NCI-H1436 (cell line): ENCODE results near the gene TARS2.
A peak's percentile ranks its signal among the peaks of the same experiment; 100 is the strongest.

ENCODE experiments used
- DNase-seq: peaks from one replicate; lab custom pipeline; 2025; lab: John Stamatoyannopoulos, UW

The TARS2 gene

DNA sequence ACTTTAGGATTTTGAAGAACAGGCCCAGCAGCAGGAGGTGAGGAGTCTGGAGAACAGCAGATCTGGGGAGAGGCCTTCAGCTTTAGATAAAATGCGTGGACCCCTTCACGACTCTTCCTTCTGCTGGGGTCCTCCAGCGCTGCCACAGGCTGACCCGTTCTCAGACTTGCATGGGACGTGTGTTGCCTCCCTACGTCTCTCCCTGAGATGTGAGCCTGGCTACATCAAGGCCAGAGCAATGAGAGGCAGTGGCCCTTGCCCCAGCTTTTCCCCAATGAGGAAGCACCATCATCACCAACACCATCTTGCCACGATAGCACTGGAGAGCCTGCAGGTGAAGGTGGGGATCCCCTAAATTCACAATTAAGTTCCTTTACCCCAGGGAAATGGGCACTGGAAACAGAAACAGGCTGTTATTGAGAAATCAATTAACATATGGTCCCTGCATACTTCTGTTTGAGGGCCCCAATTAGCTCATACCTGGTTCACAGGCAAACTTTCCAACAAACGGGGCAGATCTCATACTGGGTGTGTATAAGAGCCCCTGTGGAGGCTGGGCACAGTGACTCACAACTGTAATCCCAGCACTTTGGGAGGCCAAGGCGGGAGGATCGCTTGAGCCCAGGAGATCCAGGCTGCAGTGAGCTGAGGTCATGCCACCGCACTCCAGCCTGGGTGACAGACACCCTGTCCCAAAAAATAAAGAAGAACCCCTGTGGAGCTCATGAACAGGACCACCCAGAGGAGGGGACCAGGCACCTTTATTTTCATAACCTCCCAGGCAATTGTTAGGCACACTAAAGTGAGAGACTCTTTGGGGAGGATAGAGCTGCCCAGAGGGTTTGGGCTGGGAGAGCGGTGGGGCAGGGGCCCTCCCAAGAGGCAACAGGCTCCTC lies 49.9 kb downstream of the TARS2 start:
- DNase-seq = no peak

DNA sequence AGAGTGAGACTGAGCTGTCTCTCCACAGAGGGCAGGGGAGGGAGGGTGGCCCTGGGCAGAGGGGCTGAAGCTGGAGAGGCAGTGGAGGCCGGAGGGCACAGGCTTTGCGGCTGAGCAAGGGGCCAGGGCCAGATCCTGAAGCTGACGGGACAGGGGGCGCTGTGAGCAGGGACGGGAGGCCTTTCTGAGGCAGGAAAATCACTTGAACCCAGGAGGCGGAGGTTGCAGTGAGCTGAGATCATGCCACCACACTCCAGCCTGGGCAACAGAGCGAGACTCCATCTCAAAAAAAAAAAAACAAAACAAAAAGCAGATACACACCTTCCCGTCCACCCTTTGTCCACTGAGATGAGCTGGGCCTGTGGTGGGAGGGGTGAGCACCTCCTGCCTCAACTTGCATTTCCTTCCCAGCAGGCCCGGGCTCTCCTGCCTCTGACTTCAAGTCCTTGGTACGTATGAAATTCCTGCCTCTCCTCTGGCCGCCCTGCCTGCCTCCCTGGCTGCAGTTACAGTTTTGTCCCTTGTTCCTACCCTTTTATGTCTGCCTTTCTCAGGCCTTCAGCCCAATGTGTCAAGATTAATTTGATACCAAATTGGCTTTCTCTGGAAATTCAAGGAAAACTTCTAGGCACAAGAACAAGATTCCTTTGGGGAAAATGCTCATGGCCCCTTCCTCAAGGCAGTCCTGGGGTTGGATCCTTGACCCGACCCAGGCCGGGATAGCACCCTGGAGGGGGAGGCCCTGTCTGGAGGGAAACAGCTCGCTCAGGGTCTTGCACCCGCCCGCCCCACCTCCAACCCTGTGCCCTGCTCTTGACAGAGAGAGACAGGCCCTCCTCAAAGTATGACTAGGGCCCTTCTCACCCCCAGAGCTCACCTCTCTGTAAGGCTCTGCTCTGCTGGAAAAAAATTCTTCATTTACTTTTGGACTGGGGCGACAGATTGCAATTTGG lies 50.8 kb downstream of the TARS2 start:
- no peak for DNase-seq

DNA sequence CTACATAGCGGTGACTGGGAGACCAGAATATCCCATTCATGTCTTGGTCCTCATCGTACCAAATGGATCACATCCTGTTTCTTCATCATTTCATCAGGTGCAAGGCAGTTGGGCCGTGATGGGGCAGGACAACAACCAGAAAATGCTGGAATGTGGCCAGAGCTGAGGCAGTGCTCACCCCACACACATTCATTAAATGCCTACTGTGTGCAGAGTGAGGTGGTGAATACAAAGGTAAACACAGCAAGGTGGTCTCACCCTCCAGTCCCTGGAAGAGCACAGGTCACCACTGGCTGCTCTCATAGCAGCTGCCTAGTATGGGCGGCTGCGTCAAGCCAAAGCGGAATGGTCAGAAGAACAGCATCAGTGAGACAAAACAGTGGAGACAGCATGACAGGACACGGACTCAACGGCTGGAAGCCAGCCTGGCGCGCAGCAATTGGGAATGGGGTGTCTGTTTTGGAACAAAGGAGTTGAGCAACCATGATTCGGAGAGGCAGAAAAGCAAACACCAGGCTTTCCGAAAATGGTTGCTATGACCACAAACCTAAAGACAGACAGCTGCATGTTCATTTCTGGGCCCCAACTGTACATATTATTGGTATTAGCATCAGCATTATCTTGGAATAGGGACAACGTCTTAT lies 56.4 kb downstream of the TARS2 start:
- DNase-seq = peak; percentile 37

DNA sequence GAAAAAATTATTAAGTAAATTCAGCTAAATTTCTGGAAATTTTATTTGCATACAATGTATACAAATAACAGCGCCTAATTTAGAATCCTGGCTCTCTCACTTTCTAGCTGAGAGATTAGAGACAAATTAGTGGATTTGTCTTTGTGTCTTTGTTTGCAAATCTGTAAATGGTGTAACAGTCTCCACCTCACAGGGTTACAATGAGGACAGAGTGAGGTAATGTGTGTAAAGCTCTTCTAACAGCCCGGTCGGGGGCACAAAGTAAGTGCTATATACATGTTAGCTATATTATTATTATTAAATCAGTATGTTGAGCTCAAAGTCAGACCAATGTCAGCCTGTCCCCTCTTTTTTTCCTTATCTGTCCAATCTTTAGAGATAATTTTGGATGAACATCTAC lies 57.0 kb downstream of the TARS2 start:
- peak; percentile 44 for DNase-seq

DNA sequence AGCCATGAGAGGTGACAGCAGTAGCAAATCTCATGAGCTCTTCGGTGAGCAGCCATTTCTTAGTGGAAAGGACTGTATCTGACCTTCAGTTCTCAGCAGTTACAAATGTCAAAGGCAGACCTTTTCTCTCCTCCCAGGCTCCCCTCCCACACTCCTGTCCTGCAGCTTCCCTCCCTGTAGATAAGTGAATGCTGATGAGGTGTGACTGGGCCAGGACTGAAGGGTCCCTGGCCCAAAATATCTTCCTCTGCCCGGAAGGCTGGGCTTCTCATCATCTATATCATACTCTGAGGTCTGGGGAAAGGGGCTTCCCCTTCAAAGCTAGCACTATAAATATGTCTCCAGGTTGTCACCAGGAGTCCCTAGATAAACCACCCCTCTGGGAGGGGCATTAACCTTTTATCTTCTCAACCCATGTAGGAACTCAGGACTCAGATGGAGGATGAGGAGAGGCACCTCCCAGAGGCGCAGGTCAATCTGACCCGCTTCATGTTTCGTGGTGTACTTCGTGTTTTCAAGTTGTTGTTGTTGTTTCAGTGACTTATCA lies 58.3 kb downstream of the TARS2 start:
- no peak for DNase-seq

DNA sequence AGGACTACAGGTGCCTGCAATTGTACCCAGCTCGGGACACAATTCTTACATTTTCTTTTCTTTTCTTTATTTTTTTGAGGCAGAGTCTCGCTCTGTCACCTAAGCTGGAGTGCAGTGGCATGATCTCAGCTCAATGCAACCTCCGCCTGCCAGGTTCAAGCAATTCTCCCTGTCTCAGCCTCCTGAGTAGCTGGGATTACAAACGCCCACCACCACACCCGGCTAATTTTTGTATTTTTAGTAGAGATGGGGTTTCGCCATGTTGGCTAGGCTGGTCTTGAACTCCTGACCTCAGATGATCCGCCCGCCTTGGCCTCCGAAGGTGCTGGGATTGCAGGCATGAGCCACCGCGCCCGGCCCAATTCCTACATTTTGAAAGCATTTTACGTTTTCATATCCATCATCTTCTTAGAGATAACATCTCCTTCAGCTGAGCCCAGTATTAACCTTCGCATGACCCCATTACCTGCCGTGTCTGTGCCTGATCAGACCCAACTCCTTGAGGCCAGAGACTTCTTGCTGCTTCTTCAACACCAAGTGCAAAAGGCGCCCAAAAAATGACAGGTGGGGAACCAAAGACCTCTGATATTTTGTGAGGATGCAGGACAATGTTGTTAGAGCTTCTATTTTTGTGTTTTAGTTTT lies 59.2 kb downstream of the TARS2 start:
- DNase-seq = no peak

DNA sequence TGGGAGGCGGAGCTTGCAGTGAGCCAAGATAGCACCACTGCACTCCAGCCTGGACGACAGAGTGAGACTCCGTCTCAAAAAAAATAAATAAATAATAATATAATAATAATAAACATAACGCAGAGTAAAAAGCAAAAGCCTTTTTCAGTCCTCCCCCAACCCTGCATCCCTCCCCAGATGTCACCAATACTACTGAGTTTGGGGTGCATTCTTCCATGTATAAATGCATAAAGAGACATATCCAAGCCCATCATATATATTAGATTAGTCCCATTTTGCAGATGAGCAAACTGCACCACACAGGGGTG lies 61.1 kb downstream of the TARS2 start:
- no peak for DNase-seq

DNA sequence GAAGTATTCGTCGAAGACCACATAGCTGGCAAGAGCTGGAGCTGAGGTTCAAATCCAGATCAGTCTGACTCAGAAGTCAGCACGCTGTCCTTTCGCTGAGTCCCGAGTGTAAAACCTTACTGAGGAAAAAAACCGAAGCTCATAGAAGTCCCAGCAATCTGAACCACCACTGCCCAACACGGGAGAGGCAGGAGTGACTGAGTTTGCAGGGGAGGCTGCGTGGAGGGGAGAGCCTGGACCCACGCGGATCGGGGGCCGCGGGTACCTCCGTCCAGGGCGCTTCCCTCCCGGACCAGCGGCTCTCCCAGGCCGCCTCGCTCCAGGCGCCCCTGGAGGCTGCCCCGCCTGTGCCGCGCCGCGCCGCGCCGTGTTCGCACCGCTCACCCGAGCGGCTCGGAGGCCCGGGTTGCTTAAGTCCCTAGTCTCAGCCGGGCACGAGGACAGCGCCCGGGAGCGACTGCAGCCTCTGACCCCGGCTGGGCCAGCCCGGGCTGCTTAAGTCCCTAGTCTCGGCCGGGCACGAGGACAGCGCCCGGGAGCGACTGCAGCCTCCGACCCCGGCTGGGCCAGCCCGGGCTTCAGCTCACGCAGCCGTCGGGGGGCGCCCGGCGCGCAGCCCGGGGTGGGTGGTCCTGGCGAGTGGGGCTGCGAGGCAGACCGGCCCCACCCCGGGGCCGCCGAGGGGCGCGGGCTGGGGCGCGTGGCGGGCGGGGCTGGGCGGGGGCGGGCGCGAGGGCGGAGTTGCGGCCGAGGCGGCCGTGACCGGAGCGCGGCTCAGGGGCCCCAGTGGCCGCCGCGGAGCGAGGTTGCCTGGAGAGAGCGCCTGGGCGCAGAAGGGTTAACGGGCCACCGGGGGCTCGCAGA lies 61.6 kb downstream of the TARS2 start, which contains the start of gene ADAMTSL4:
ADAMTSL4 (plus strand) TSS at position 777 of the 864 bp plus-strand sequence. CDS start 2,881 bp downstream, outside the sequence.
- no peak for DNase-seq

DNA sequence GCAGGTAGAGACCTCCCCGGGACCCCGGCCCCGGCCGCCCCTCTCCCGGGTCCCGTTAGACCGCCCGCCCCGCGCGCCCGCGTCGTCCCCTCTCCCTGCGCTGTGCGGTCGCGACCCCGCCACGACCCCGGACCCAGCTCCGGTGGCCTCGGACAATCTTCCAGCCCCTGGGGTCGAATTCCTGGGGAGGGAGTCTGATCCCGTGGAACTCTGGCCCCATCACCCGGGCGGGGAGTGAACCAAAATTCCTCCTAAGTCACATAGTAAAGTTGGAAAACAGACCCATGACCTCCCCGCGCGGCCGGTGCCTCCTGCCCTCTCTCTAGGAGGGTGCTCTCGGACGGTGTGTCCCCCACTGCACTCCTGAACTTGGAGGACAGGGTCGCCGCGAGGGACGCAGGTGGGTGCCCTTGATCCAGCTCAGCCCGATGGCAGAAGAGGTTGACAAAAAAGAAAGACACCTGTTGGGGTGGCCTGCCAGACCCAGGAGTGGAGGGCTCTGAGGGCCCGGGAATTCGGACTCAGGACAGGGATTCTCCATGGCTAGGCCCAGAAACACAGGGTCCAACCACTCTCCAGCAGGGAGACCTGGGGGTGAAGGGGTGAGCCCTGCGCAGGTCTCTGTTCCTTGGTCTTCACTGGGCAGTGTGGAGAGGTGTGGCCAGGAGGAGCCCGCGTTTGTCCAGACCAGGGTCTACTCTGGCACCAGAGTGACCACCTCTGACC lies 62.4 kb downstream of the TARS2 start:
- DNase-seq = no peak

DNA sequence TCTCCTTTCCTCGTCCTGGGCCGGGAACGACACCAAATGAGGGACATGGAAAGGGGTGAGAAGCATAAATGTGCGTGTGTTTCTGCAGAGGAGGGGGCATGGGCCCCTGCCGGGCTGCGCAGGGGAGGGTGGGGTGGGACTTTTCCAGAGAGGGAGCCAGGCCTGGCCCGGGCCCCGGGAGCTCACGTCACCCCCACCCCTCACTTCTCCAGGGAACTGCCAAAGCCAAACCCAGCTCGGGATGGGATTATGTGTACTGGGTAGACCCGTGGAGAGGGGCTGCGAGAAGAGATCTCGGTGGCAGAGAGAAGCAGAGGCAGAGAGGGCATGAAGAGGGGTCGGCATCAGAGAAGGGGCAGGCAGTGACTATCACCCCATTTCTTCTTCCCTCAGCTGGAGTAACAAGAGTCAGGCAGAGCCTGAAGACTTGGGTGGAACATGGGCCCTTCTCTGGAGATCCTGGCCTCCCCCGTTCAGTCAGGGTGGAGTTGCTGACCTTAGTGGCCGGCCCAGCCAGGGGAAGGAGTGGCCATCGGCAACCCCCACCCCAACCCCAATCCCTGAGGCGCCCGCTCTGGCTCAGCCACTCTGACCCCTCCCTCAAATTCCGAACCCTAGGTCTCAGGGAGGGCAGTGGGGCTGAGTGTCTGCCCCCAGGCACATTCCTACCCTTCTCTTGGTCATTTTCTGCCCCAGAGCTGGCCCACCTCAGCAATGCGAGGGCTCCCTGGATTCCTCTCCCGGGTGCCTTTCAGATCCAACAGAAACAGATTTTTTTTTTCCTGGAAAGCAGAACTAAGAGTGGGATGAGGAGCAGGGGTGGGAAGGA lies 63.2 kb downstream of the TARS2 start:
- DNase-seq = no peak

DNA sequence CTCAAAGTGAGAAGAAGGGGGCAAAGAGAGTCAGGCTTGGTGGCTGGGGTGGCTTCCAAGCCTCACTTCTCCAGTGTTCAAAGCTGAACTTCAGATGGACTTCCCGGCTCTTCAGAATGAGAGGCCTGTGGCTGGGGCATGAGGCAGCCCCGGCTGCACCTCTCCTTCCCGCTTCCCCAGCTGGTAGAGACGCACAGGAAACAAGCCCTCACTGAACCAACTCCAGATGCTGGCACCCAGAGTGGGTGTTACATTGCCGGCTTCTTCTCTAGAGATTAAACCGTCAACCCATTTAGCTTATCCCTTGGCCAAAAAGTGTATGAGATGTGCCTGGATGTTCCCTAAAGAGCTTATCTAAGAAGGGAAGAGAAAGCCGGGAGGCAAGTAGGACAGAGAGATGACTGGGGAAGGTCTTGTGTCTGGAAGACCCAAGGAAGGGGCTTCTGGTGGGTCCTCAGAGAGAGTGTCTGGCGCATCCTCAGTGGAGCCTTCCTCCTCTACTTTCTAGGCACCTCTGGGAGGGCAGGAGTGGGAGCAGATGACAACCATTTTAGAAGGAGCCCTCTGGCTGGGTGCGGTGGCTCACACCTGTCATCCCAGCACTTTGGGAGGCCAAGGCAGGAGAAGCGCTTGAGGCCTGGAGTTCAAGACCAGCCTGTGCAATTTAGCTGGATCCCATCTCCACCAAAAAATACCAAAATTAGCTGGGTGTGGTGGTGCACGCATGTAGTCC lies 64.0 kb downstream of the TARS2 start:
- no peak for DNase-seq

DNA sequence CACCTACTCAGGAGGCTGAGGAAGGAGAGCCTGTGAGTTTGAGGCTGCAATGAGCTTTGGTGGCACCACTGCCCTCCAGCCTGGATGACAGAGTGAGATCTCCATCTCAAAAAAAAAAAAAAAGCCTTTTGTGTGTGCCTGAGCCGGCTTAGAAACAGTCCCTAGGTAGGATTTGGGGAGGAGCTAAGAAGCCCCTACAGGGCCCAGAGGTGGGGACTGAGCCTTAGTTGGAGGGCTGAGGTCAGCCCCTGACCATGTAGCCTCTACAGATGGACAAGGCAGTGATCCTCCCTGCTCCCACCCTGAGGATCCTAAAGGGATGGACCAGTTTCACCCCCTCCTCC lies 64.5 kb downstream of the TARS2 start:
- no peak for DNase-seq

DNA sequence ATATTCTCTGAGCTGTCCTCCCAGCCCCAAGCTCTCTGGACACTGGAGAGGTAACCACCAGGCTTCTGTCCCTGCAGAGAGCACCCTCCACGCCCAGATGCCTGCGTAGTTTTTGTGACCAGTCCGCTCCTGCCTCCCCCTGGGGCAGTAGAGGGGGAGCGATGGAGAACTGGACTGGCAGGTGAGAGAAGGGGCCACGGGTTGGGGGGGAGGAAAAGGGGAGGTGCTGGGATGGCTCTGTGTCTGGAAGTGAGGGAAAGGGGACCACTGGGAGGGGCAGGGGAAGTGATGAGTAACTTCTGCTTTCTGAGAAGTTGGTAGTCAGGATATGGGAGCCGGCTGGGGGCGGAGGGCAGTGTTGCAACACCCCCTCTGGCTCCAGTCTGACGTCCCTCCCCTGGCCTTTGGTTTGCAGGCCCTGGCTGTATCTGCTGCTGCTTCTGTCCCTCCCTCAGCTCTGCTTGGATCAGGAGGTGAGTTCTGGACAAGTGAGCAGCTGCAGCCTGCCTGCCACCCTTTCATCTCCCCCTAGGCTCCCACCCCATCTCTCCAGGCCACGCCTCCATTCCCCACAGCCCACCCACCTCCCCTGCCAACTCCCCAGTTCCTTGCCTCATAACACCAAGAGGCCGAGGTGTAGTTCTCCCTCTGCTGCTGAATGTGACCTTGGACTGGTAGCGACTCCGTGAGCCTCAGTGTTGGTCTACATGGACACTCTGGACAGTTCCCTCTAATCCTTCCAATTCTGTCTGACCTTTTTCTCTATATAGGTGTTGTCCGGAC lies 65.1 kb downstream of the TARS2 start:
- no peak for DNase-seq

DNA sequence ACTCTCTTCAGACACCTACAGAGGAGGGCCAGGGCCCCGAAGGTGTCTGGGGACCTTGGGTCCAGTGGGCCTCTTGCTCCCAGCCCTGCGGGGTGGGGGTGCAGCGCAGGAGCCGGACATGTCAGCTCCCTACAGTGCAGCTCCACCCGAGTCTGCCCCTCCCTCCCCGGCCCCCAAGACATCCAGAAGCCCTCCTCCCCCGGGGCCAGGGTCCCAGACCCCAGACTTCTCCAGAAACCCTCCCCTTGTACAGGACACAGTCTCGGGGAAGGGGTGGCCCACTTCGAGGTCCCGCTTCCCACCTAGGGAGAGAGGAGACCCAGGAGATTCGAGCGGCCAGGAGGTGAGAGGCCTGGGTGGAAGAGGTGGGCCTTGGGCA lies 65.7 kb downstream of the TARS2 start:
- DNase-seq = no peak

DNA sequence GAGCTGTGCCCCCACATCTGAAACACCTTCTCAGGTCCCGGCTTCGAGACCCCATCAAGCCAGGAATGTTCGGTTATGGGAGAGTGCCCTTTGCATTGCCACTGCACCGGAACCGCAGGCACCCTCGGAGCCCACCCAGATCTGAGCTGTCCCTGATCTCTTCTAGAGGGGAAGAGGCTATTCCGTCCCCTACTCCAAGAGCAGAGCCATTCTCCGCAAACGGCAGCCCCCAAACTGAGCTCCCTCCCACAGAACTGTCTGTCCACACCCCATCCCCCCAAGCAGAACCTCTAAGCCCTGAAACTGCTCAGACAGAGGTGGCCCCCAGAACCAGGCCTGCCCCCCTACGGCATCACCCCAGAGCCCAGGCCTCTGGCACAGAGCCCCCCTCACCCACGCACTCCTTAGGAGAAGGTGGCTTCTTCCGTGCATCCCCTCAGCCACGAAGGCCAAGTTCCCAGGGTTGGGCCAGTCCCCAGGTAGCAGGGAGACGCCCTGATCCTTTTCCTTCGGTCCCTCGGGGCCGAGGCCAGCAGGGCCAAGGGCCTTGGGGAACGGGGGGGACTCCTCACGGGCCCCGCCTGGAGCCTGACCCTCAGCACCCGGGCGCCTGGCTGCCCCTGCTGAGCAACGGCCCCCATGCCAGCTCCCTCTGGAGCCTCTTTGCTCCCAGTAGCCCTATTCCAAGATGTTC lies 66.3 kb downstream of the TARS2 start:
- DNase-seq = no peak

DNA sequence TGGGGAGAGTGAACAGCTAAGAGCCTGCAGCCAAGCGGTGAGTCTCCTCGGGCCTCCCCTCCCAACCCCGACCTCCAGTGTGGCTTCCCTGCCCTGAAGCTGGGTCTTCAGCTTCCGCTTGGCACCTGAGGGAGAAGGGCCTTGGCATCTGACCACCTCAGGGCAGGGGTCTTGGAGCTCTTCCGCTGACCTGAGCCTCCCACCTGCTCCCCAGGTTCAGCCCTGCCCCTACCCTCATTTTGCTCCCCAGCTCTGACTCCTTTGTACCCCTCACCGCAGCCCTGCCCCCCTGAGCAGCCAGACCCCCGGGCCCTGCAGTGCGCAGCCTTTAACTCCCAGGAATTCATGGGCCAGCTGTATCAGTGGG lies 66.8 kb downstream of the TARS2 start:
- DNase-seq = no peak
